ENCODE results near the gene TSPAN16.

Gene TSPAN16

GRCh38 chr19:11268783-11269267 lies 27.1 kb upstream of the TSPAN16 start:
- no peak for DNase-seq (ENCODE audit: low read depth)

GRCh38 chr19:11269408-11269807 lies 26.6 kb upstream of the TSPAN16 start:
- DNase-seq (ENCODE audit: low read depth), result no peak

- no peak for DNase-seq (ENCODE audit: low read depth)
Observed at GRCh38 chr19:11273296-11273695, 22.7 kb upstream of the TSPAN16 start.

- no peak for DNase-seq (ENCODE audit: low read depth)
Observed at GRCh38 chr19:11273989-11274388, 22.0 kb upstream of the TSPAN16 start.

- no peak for DNase-seq (ENCODE audit: low read depth)
Observed at GRCh38 chr19:11274533-11275086, 21.4 kb upstream of the TSPAN16 start.

- no peak for DNase-seq (ENCODE audit: low read depth)
Observed at GRCh38 chr19:11278670-11279069, 17.3 kb upstream of the TSPAN16 start.

- peak; percentile 26 for DNase-seq (ENCODE audit: low read depth)
Observed at GRCh38 chr19:11279505-11280236, 16.3 kb upstream of the TSPAN16 start.

GRCh38 chr19:11281356-11282049 lies 14.5 kb upstream of the TSPAN16 start:
- no peak for DNase-seq (ENCODE audit: low read depth)

- DNase-seq (ENCODE audit: low read depth), result no peak
Observed at GRCh38 chr19:11284515-11284914, 11.4 kb upstream of the TSPAN16 start.

GRCh38 chr19:11286312-11286974 lies 9.5 kb upstream of the TSPAN16 start:
- DNase-seq (ENCODE audit: low read depth), result no peak

GRCh38 chr19:11288349-11288748 lies 7.6 kb upstream of the TSPAN16 start:
- DNase-seq (ENCODE audit: low read depth), result no peak

GRCh38 chr19:11290256-11290655 lies 5.7 kb upstream of the TSPAN16 start:
- DNase-seq (ENCODE audit: low read depth), result no peak

- DNase-seq (ENCODE audit: low read depth), result no peak
Observed at GRCh38 chr19:11291415-11291814, 4.5 kb upstream of the TSPAN16 start.

GRCh38 chr19:11291991-11292390 lies 4.0 kb upstream of the TSPAN16 start:
- no peak for DNase-seq (ENCODE audit: low read depth)

GRCh38 chr19:11293433-11294389 lies 2.2 kb upstream of the TSPAN16 start:
- peak; percentile 53 for DNase-seq (ENCODE audit: low read depth)

- DNase-seq (ENCODE audit: low read depth), result no peak
Observed at GRCh38 chr19:11295180-11295579, 780 bp upstream of the TSPAN16 start.

- DNase-seq (ENCODE audit: low read depth), result no peak
Observed at GRCh38 chr19:11296264-11296663, 304 bp downstream of the TSPAN16 start.

GRCh38 chr19:11299946-11300810 lies 4.2 kb downstream of the TSPAN16 start:
- no peak for DNase-seq (ENCODE audit: low read depth)

- no peak for DNase-seq (ENCODE audit: low read depth)
Observed at GRCh38 chr19:11300811-11301120, 4.8 kb downstream of the TSPAN16 start.

- no peak for DNase-seq (ENCODE audit: low read depth)
Observed at GRCh38 chr19:11304936-11305335, 9.0 kb downstream of the TSPAN16 start.

GRCh38 chr19:11306337-11306736 lies 10.4 kb downstream of the TSPAN16 start:
- no peak for DNase-seq (ENCODE audit: low read depth)
